ENCODE measurements around the gene OSBPL10.

DNA sequence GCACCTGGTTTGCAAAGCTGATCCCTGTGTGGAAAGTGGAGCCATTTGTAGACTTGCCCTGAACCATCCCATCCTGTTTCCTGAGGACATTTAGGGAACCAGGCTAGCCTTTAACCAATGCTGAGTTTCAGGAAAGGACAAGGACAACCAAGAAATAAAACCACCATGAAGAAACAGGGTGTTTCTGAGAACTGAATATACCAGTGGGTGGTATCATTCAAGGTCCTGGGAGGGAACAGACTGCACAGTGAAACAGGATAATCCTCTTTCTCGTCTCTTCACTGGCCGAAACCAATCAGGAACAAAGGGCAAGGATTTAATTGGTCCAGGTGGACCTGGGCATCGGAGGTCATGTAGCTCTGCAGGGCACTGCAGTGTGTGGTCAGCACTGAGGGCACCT lies 22.3 kb upstream of the OSBPL10 start:
- no peak for TF ChIP-seq SP1 (IDR thresholded peaks at IDR 0.05)
- no peak for TF ChIP-seq FOXK2 (IDR thresholded peaks at IDR 0.05)
- no peak for TF ChIP-seq NFRKB (IDR thresholded peaks at IDR 0.05)
- no peak for TF ChIP-seq FOXA1 (IDR thresholded peaks at IDR 0.05)
- no peak for TF ChIP-seq BHLHE40 (IDR thresholded peaks at IDR 0.05; ENCODE audit: borderline replicate concordance)
- no peak for TF ChIP-seq FOXM1 (IDR thresholded peaks at IDR 0.05; ENCODE audit: borderline replicate concordance)
- TF ChIP-seq ZNF384 (IDR thresholded peaks at IDR 0.05), result no peak
- no peak for TF ChIP-seq CTBP1 (IDR thresholded peaks at IDR 0.05; ENCODE audit: borderline replicate concordance)

Measured in HEK293T (cell line).